ENCODE data around the gene SNAPC2.
"Not testable (repeated sequence)": the region's sequence is repeated elsewhere in the genome, so short reads cannot be mapped to it uniquely, and the experiment has no call there.

Gene SNAPC2

DNA sequence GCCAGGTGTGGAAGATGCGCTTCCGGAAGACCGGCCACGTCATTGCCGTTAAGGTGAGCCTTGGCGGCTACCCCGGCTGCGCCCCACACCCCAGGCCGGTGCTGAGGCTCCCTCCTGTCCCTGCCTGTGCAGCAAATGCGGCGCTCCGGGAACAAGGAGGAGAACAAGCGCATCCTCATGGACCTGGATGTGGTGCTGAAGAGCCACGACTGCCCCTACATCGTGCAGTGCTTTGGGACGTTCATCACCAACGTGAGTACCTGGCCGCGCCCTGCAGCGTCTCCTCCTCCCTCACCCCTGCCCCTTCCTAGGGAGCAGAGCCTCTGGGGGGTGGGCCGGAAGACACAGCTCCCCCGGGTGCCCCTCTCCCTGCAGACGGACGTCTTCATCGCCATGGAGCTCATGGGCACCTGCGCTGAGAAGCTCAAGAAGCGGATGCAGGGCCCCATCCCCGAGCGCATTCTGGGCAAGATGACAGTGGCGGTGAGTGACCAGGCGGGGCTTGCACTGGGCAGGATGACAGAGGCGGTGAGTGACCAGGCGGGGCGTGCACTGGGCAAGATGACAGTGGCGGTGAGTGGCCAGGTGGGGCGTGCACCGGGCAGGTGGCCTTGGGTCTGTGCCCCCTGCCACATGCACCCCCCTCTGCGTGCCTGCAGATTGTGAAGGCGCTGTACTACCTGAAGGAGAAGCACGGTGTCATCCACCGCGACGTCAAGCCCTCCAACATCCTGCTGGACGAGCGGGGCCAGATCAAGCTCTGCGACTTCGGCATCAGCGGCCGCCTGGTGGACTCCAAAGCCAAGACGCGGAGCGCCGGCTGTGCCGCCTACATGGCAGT, 9.6 kb upstream of the SNAPC2 start:
- DNase-seq, result no peak

GRCh38 chr19:7911508-7912143, 8.5 kb upstream of the SNAPC2 start:
- DNase-seq, result no peak

DNA sequence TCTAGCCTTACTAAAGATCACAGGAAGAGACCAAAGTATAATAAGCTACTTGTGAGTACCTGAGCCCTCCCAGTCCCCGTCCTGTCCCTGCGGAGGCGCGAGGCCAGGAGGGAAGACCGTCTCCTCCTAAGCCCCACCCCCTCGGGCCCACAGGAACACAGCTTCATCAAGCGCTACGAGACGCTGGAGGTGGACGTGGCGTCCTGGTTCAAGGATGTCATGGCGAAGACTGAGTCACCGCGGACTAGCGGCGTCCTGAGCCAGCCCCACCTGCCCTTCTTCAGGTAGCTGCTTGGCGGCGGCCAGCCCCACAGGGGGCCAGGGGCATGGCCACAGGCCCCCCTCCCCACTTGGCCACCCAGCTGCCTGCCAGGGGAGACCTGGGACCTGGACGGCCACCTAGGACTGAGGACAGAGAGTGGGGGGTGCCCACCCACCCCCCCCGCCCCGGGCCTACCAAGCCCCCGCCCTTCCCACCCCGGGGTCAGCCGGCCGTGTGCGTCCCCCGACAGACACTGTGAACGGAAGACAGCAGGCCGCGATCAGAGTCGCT, 7.9 kb upstream of the SNAPC2 start:
- no peak for DNase-seq

DNA sequence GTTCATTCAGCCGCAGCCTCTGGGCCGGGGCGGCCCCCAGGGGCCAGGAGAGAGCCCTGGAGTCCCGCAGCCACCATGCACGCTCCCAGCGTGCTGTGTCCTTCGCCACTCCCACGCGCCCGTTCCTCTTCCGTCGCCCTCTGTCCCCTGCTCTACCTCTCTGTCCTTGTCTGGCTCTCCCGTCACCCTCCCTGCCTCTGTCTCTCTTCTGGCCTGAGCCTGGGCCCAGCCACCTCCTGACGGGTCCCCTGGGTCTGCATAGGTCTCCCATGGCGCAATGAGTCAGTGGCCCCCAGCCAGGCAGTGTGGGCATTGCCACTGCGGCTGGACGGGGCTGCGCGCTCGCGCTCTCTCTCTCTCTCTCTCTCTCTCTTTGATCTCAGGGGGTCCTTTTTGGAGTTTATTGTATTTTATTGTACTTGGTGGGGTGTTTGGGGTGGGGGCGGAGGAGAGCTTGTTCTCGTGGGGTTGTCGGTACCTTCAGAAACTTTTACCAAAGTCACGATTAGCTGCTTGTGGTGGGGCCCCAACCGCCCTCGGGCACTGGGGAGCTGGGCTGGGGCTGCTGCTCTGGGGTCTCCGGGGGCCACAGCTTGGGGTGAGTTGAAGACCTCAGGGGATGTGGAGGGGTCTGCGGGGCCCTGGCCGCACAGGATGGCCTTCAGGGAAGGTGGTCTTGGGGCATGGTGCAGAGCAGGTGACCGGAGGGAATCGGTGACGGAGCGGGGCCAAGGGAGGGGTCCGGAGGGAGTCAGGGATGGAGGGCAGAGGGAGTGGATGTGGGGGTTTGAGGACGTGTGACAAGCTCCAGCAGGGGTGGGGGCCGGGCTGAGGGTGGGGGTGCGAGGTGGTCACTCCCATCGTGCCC, 7.2 kb upstream of the SNAPC2 start:
- DNase-seq, result no peak

DNA sequence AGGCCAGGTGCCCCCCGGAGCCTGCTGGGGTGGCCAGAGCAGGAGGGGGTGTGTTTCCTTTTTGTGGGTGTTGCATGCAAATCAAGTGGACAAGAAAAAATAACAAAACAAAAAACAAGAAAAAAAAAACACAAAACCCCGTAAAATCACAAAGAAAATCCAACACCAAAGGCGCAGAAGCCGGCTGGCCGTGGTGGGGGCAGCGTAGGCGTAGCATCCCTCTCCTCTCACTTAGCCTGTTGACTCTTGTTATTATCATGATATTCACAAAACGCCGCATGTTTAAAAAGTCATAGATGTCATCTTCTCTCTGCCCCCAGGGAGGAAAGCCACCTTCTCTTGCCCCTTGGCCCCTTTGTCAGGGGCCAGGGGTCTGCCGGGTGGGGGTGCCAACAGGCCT, 6.5 kb upstream of the SNAPC2 start:
- DNase-seq, result no peak

DNA sequence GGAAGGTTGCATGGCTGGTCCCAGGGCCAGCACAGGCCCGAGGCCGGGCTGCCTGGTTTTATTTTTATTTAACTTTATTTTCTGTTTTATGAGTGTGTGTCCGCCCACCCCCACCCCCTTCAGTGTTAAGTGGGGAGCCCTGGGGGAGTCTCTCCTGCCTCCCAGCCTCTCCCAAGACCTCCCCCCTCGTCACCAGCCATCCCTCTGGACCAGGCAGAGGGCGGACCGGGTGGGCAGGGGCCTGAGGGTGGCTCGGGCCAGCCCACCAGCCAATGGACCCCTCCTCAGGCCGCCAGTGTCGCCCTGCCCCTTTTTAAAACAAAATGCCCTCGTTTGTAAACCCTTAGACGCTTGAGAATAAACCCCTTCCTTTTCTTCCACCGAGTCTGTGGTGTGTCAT, 6.0 kb upstream of the SNAPC2 start:
- DNase-seq, result no peak

DNA sequence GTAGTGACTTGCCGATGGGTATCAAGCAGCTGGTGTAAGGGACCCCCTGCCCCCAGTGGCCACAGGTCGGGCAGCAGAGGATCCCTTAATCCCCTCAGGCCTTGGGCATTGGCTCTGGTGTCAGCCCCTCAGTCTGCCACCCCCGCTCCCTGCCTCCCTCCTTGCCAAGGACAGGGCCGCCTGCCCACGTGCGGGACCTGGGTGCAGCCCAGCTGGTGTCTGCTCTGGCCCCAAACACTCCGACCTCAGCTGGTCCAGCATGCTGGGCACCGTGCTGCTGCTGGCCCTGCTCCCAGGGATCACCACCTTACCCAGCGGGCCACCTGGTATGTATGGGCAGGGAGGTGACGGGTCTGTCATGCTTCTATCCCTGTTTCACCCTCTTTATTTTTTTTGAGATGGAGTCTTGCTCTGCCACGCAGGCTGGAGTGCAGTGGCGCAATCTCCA, 5.5 kb upstream of the SNAPC2 start, which contains the start of gene TGFBR3L:
TGFBR3L (plus strand) TSS at position 233 of the 448 bp plus-strand sequence.
- no peak for DNase-seq

- DNase-seq, result no peak
These were observed 4.7 kb upstream of the SNAPC2 start for GRCh38 chr19:7915250-7916102.

- DNase-seq, result peak; percentile 51
These were observed 3.8 kb upstream of the SNAPC2 start for GRCh38 chr19:7916103-7916954.

DNA sequence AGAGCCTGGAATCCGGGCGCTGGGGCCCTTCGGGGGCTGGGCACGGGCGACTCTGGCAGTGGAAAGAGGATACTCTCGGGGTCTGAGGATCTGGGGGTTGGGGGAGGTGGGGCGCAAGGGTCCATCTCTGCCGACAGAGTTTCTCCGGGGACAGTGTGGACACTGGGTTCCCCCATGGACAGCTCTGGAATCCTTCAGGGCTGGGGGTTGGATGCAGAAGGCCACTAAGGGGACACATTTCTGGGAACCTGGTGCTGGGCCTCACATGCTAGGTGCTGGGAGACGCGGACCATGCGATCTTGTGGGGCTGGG, 3.2 kb upstream of the SNAPC2 start:
- DNase-seq, result no peak

DNA sequence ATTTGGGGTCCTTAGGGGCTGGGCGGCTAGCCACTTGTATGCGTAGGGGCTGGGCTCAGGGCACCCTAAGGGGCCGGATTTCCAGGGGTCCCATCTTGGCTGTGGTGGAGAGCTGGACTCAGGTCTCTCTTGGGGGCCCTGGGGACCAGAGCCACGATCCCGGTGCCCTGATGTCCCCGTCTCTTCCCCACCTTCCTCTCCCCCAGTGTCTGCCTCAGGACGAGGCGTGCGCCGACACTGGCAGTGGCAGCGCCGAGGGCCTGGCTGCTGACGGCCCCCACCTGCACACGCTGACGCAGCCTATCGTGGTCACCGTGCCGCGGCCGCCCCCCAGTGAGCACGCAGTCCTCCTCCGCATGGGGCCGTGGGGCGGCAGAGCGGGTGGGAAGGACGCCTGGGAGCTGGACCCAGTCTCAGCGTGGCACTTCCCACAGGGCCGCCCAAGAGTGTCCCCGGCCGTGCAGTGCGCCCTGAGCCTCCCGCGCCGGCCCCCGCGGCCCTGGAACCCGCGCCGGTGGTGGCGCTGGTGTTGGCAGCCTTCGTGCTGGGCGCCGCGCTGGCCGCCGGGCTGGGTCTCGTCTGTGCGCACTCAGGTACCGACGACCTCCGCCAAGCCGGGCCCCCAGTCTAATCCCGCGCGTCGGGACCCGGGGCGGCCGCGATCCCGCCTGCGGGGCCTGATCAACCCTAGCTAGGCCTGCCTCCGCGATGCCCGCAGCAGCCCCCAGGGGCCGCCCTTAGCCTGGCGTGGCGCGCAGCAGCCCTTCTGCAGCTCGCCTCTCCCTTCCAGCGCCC, 2.7 kb upstream of the SNAPC2 start:
- peak; percentile 57 for DNase-seq

DNA sequence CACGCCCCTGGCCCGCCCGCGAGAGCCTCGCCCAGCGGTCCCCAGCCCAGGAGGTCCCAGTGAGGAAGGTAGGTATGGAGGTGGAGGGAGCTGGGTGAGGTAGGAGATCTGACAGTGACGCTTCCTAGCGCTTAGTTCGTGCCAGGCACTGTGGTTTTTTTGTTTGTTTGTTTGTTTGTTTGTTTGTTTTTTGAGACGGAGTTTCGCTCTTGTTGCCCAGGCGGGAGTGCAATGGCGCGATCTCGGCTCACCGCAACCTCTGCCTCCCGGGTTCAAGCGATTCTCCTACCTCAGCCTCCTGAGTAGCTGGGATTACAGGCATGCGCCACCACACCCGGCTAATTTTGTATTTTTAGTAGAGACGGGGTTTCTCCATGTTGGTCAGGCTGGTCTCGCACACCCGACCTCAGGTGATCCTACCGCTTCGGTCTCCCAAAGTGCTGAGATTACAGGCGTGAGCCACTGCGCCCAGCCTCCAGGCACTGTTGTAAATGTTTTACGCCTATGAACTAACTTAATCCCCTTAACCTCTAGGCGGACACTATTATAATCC, 2.0 kb upstream of the SNAPC2 start:
- not testable (repeated sequence) for DNase-seq

- no peak for DNase-seq
These were observed 1.3 kb upstream of the SNAPC2 start for GRCh38 chr19:7918615-7919421.

DNA sequence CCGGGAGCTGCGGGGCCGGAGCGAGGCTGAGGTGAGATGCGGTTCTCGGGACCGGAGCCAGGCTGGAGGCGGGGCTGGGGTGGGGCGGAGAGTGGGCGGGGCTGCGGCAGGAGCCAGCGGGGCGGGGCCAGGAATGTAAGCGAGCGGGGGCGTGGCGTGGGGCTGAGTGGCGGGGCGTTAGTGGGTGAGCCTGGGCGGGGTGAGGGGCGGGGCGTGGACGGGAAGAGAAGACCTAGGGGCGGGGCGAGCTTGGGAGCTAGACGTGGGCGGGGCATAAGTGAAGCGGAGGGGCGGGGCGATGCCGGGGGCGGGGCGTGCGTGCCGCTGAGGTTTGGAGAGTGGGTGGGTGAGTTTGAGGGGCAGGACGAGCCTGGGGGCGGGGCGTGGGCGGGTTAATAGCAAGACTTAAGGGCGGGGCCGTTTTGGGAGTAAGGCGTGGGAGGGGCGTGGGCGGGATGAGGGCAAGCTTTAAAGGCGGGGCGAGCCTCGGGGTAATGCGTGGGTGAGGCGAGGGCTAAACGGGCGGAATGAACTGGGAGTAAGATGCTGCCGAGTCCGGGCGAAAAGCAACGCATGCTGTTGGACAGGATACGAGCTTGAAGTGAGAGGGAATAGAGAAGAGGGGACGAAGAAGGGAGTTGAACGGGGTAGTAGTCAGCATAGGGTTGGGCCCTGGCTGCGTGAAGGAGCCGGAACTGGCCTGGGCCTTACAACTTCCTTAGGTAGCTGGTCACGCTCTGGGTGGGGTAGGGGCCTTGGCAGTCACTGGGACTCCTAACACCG, 572 bp downstream of the SNAPC2 start:
- peak; percentile 99 for DNase-seq

- no peak for DNase-seq
These were observed 1.3 kb downstream of the SNAPC2 start for GRCh38 chr19:7921302-7921966.

DNA sequence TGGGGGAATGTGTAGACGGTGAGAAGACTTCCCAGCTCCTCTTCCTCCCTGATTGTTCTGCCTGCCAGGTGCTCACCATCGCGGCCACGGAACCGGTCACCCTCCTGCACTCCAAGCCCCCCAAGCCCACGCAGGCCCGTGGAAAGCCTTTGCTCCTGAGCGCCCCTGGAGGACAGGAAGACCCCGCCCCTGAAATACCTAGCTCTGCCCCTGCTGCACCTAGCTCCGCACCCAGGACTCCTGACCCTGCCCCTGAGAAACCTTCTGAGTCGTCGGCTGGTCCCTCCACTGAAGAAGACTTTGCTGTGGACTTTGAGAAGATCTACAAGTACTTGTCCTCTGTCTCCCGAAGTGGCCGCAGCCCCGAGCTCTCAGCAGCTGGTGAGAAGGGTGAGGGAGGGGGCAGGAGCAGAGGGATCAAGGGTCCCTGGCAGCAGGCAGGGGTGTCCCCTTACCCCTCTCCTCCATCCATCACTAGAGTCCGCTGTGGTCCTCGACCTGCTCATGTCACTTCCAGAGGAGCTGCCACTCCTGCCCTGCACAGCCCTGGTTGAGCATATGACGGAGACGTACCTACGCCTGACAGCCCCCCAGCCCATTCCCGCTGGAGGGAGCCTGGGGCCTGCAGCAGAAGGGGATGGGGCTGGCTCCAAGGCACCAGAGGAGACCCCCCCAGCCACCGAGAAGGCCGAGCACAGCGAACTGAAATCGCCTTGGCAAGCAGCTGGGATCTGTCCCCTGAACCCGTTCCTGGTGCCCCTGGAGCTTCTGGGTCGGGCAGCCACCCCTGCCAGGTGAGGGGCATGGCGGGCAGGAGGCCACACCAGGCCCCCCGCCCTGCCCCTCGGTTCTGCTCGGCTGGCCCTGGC, 2.1 kb downstream of the SNAPC2 start:
- DNase-seq, result no peak

DNA sequence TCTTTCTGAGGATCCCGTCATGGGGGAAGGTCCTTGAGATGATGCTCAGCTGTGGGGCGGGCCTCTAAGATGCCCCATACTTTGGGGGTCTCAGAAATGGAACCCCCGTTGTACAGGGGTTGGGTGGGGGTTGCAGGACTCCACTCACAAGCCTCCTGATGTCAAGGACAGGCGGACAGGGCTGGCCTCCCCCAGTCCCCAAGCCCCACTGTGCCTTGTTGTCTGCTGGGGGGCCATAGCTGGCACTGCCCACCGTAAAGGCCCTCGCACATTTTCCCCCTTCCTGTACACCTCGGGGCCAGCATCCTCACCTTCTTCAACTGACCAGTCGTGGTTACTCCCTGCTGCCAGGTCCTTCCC, 2.7 kb downstream of the SNAPC2 start:
- DNase-seq, result no peak
